CD4-positive, alpha-beta T cell treated with Interferon alpha-2 for 1 hour (primary cell): ENCODE results near the gene NT5C1B.
"Not testable (repeated sequence)": the region's sequence is repeated elsewhere in the genome, so short reads cannot be mapped to it uniquely, and the experiment has no call there.

Experiments used
- DNase-seq, 2 donors: peaks; one replicate each; pipeline ENCODE4 v3.0.0-alpha.2; 2020 to 2022

Gene NT5C1B

DNA sequence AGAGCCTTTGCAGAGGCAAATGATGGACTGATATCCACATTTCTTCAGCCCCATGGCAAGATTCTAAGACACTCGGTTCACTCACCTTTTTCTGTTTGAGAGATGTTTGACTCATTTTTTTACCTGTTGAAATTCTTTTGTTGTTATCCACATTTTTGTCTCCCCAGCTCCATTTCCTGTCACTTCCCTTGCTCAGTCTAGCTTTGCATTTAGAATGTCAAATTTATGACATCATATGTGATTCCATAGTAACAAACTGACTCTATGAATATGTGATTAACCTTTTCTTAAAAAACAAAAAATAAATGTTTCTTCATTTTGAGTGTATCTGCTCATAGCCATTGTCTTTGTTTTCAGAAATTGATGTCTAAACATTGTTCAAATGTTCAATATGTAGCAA lies at the start of gene NT5C1B:
TSS of gene NT5C1B (minus strand) at position 216 of the 400 bp plus-strand sequence. CDS start at position 115, 101 bp downstream.
- no peak for DNase-seq

DNA sequence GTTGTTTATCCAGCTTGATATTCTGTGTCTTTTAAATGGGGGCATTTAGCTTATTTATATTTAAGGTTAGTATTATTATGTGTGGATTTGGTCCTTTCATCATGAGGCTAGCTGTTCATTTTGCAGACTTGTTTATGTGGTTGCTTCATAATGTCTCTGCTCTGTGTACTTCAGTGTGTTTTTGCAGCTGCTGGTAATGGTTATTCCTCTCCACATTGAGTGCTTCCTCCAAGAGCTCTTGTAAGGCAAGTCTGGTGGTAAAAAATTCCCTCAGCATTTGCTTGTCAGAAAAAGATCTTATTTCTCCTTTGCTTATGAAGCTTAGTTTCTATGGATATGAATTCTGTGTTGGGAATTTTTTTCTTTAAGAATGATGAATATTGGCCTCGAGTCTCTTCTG lies 47.8 kb upstream of the NT5C1B start:
- no peak for DNase-seq

DNA sequence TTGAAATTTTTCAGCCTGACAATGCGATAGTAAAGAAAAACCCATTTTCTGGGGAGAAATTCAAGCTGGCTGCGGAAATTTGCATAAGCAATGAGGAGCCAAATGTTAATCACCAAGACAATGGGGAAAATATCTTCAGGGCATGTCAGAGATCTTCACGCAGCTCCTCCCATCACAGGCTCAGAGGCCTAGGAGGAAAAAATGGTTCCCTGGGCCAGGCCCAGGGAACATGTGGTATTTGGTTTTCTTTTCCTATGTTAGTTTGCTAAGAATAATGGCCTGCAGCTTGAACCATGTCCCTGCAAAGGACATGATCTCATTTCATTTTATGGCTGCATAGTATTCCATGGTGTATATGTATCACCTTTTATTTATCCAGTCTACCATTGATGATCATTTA lies 43.3 kb upstream of the NT5C1B start:
- not testable (repeated sequence) for DNase-seq

DNA sequence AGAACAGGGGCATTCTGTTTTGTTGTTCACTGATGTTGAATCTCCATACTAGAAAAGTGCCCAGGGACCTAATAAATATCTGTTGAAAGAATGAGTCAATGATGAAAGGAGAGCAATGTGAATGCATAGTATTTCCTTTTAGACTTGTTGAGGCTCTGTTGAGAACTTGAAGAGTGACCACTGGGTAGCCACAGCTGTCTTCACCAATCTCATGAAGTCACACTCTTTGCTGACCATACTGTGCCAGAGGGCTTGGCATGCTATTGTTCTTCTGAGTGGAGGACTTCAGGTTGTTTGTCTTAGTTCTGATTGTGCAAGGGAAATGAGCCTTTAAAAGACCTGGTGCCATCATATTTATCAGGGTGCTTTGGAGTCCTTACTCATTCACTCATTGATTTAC lies 41.6 kb upstream of the NT5C1B start:
- no peak for DNase-seq

DNA sequence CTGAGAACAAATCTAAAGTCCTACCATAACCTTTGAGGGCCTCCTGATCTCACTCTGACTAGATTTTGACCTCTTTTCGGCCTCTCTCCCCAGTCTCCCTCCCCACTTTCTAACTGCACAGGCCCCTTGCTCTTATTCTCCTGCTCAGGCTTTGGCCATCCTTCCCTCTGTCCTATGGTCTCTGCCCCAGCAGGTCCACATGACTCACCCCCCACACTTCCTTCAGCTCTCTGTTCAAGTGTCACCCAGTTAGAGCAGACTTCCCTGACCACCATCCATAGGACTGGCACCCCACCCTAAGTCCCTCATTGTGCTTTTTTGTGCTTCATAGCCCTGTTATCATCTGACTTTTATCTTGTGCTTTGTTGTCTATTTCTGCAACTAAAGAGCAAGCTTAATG lies 41.2 kb upstream of the NT5C1B start:
- no peak for DNase-seq

DNA sequence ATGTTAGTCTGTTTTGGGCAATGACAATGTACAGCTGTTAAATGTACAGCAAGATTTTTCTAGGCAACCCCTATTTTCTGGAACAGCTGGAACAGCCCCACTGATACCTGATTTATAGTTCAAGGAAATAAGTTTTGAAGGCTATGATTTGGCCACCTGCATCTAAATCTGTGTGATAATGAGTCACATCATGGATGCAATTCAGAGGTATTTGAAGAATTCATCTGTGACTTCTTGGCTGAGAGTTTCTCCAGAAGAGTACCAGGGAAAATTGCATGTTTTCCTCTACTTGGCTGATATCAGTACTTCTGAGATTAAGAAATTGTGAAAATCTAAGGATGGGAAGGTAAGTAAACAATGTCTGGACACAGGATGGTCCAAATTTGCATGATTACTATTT lies 40.7 kb upstream of the NT5C1B start:
- DNase-seq, result no peak

DNA sequence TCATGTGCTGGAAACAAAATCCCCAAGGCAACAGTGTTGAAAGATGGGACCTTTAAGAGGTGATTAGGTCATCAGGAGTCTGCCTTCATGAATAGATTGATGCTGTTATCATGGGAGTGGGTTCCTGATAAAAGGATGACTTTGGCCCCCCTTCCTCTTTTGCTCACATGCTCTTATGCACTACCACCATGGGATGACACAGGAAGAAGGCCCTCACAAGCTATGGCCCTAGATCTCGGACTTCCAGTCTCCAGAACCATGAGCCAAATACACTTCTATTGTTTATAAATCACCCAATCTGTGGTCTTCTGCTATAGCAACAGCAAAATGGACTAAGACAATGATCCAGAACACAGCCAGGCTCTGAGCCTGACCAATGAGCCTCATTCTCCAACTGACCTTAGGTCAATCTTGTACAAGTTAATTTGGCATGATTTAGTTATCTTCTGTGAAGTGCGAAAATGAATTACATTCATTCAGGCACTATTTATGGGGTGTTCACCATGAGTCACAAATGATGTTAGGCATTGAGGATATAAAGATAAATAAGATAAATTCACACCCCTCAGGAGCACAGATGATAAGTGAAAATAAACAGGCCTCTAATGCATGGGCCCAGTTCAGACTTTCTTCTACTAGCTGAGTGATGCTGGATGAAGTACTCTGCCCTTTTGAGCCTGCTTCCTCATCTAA lies 37.7 kb upstream of the NT5C1B start:
- no peak for DNase-seq

DNA sequence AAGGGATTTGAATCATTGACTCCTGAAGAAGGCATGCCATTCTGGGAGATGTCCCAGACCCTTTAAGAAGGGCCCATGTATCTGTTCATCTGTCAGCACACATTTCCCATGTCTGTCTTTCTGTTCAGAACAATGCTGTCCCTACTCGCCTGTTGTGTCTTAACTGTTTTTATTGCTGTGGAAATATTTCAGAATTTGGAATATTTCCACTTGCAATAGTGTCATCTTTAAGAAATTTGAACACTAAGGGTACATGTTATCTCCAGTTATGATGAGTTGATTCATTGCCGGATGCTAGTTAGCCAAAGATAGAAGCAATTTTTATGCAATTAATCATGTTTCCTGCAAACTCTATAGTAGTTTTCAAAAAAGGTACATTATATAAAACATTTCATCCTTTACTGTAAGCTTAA lies 36.9 kb upstream of the NT5C1B start:
- no peak for DNase-seq

DNA sequence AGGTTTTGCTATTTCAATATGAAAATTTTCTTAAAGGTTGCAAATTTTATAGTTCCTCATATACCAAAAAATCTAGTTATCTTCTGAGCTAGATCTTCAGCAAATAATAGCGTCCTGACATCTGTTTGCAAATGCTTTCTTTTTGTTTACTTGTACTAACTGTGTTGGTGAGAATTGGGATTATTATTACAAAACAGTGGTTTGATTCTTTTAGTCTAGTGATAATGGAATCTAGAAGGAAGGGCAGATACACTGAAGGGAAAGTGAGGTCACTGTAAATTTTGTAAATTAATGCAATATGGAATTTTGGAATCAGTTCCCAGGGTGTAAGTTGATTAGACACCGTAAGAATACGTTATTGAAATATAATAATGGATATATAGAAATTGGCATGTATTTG lies 36.2 kb upstream of the NT5C1B start:
- no peak for DNase-seq

DNA sequence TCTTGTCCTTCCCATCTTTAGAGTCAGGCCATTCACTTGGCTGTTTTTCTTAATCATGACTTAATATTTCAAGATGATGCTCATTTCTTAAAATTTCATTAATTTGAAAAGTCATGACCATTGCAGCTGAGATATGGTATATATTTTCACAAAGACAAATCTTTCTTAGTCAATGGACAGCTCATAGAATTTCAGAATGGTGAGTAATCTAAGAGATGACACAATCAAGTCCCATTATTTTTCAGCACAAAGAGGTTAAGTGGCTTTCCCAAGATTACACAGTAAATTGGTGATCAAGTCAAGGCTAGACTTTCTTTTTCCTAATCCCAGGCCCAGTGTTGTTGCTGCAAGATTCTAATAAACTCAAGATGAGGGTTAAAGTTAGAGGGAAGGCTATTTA lies 34.4 kb upstream of the NT5C1B start:
- no peak for DNase-seq

DNA sequence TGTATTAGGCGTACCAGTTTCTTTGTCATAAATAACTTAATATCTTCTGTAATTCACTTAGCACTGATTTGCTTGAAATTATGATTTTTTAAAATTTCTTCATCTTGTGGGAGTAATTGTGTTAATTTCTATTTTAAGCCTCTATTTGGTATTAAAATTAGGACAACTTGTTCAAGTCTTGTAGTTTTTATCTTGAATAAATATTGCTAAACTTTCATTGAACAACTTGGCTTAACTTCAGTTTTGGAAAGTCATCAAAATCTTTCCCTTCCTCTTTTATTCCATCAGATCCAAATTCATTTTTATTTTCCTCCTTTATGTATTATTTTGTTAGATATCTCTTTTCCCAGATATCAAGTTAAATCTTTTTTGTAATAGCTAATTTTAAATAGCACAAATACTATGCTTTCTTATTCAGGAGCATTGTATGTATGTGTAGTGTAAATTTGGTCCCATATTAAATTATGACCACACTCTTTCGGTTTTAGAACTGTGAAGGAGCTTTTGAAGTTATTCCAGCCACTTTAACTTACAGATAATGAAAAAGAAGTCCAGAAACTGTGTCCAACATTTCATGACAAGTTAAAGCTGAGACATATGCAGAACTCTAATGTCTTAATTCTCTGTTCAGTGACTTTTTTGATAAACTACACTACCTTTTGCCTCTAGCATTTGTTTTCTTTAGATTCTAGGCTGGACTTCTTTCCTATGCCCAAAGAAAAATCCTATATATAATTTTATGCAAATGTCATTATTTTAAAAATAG lies 31.7 kb upstream of the NT5C1B start:
- DNase-seq, result no peak

DNA sequence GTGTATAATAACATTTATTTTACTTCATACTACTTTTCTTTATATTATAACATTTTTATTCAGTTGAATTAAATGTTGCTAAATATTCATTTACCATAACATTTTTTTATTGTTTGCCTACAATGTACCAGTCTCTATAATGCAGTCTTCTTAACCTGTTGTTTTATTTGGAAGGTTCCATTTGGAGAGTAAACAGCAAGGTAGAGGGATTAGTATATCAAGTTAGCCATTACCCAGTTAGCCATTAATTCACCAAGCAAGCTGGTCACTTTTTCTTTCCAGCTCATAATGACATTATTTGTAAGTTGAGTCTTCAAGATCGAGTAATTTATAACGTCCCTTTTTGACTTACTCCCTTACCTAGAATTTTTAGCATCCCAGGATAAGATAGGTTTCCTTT lies 29.7 kb upstream of the NT5C1B start:
- no peak for DNase-seq

DNA sequence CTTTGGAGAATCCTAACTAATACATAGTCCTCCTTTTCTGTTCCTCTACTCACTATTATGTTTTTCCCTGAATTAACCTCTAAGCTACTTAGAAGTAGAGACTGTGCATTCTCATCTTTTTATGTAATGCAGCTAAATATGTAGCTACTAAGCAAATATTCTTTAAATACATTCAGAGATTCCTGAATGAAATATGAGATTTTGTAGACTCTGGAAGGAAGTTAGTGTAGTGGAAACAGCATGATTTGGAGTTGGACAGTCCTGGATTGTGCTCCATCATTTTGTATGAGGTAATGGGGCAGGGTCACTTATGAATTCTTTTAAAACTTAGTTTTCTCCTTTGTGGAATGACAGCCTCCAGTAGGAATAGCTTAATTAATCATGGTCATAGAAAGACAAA lies 24.7 kb upstream of the NT5C1B start:
- DNase-seq, result no peak

DNA sequence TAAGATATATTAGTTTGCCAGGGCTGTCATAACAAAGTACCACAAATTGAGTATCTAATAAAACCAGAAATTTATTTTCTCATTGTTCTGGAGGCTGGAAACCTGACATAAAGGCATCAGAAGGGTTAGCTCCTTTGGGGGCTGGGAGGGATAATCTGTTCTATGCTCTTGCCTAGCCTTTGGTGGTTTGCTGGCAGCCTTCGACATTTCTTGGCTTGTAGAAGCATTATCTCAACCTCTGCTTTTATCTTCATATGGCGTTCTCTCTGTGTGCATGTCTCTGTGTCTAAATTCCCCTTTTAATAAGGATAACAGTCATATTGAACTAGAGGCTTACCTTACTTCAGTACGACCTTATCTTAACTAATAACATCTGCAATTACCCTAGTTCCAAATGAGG lies 22.8 kb upstream of the NT5C1B start:
- no peak for DNase-seq

DNA sequence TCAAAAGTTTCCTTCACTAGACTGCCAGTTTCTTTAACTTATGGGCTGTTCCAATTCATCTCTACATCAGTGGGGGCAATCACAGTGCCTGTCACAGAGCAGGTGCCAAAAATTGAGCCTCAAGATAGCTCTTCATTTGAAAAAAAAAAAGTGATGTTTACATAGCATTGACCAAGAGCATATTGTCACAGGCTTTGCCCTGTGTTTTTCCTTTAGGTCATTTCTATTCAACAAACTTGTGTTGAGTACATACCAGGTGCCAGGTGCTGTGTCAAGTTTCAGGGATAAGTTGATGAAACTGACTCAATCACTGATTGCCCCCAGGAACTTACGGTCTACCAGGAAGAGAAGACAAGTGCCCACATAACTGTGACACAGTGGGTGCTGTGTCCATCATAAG lies 22.2 kb upstream of the NT5C1B start:
- no peak for DNase-seq

DNA sequence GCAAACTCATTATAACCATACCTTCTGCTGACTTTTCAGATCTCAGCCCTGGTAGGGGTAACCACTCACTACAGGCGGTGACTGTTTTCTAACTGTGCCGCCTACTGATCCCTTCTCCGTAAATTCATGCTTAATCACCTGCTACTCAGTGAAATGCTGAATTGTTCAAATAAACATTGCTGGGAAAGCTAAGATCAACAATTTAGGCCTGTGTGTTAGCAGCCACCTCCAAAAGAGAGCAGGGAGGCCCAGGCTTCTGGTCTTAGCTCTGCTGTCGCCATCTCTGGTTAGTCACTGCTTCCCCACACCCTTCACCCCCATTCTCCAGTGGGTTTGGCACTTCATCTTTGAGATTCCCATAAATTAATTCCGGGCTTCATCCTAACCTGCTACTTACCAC lies 21.8 kb upstream of the NT5C1B start:
- no peak for DNase-seq

DNA sequence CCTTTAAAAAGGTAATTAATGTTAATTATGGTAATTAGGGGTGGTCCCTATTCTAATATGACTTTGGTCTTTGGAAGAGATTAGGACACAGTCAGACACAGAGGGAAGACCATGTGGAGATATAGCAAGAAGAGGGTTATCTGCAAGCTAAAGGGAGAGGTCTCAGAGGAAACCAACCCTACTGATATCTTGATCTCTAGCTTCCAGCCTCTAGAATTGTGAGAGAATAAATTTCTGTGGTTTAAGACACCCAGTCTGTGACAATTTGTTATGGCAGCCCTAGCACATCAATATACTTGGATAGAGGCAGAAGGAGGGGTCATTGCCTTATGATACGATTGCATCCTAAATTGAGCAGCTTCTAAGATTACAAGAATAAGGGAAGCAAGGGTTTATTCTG lies 21.3 kb upstream of the NT5C1B start:
- no peak for DNase-seq

DNA sequence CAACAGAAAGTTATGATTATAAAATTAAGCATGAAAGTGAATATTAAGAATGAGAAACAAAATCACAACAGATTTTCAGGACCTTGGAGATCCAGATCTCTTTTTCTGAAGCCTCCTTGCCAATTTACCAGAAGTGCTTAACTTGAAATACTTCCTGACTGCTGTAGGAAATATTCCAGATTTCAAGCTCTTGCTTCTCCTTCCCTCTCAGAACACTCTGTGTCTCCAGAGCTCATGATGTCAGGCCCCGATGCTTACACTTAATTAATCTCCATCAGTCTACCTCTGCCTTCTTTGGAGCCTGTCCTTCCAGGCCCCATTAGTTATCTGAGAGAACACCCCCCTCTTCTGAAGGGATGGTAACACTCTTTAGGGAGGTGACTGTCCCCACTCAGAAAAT lies 20.7 kb upstream of the NT5C1B start:
- no peak for DNase-seq

DNA sequence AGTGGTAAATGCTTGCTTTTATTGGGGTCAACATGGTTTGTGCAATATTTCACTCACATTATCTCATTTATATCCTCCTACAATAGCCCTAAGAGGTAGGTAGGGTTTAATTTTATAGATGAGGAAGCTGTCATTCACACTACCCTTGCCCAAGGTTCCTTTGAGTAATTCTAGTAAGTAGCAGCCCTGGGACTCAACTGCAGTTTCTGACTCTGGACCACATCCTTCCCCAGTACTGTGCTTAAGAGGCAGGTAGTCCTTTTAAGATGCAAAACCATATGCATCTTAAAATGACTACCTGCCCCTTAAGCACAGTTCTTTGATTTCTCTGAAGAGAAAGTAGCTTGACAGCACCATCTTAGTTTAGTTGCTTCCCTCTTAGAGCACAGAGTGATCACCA lies 15.7 kb upstream of the NT5C1B start:
- no peak for DNase-seq

DNA sequence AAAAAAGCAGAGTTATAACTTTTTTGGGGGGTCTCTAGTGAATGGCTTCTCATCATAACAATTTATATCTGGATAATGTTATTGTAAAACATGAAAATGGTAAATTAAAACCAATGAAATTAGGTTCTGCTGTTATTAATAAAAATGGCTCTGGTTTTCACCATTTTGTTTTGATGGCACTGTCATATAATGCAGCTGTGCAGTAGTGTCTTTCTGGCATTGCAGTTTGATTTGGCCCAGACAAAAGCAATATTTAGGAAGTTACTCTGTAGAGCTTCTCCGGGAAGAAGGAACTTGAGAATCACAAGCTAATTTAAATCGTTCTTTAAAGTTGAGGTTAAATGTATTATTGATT lies 15.1 kb upstream of the NT5C1B start:
- no peak for DNase-seq

DNA sequence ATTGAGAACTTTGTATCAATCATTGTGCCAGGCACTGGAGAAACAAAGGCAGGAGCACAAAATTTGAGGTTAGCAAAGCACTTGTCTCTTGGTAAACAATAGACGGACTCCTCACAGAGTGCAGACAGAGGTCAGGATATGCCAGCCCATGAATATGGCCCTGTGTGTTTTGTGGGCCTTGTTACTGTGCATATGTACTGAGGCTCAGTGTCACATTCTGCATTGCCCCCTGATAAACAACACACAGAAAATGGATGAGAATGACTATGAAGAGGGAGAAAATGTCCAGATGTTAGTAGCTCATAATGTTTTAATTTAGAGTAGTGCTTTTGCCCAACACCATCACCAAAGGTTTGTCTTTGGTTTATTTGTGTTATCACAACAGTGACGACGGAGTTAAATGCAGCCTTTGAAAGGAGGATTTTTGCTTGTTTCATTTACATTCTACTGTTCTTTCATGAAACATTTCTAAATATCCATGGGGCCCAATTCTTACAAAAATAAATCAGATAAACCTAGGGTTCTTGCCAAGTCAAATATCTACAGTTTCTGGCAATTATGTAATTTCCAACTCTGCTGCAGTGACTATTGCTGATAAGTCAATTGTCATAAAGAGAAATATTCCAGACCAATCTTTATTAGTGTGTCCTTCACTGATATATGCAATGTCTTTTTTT lies 14.6 kb upstream of the NT5C1B start:
- DNase-seq, result no peak

DNA sequence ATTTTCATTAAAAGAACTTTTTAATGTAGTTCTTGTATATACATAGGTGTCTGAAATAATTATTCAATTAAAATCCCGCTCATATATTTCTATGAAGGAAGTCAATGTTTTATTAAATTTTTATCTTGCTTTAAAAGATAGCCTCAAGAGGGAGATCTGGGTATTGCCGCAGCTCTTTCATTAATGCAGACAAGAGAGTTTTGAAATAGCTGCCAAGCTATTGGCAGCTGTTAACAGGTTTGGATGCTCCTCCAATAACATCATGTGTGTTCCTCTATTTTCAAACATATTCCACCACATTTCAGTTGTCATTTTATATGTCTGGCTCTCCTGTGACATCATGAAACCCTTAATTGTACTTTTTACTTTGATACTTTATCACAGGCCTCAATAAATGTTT lies 12.9 kb upstream of the NT5C1B start:
- DNase-seq, result no peak

DNA sequence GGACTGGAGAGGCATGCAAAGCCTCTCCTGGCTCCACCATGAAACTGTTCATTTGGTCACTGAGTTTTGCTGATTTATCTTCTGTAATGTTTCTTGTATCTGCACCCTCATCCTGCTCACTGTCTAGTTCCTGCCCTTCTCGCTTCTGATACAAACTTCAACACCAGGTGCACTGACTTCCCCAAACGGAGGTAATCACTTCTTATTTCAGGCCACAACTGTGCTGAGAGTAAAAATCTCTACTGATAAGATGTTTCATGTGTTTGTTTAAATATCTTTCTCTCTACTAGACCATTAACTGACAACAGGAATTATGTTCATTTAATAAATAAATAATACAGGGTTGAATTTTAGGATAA lies 10.9 kb upstream of the NT5C1B start:
- no peak for DNase-seq

DNA sequence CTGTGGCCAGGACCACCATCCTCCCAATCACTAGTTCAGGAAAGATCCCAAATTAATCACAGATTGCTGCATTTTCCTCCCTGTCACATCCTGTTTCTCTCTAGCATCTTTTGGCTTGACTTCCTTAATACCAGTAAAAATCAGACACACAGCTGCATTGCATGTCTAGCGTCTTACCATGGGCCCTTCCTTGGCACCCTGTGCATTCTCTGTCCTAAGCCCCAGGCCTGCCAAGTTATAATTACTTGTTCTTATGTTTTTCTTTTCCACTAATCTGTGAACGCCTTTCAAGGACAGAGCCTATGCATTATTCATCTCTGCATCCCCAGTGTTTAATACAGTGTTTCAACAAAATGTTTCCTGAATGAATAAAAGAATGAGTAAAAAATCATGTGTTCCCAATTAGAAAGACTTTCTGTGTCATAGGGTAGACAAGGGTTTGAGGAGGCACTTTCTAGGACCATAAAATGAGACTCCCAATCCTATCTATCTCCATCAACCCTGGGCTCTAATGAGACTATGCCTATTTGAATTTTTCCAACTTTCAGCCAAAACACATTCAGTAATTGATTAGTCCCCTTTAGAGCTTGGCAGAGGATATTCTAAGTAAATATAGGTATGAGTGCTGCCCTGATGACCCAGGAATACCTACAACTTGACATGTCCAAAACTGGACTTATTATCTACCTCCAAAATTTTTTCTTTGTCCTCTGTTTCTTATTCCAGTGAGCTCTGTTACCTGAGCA lies 10.3 kb upstream of the NT5C1B start:
- no peak for DNase-seq
